Right lobe of liver (tissue), 6 donors: ENCODE data around the gene ATP1A2. TPM values are rescaled to one million over a fixed set of nuclear protein-coding genes. Genes with fewer than 3 reads are reported as not detected.

ENCODE experiments used
- ATAC-seq, 4 donors: fragments of 200-7000 bp; cut with Tn5 transposase; one replicate each; pipeline ENCODE4 v1.9.1; 2020; ENCODE audit warnings: mild to moderate bottlenecking in 4 of 4, moderate library complexity in 4 of 4
- DNase-seq, 3 donors: peaks; one replicate each; pipeline ENCODE4 v3.0.0-alpha.2; 2020
- H3K27ac ChIP-seq, 3 donors: fragments of 200-600 bp; one replicate each; pipeline ENCODE4 v1.8.0; 2022
- H3K27me3 ChIP-seq, 2 donors: fragments of 200-600 bp; one replicate each; pipeline ENCODE4 v1.8.0; 2022
- H3K36me3 ChIP-seq, 4 donors: fragments of 200-600 bp; sonication (generic) in 1 of 4; one replicate each; pipeline versions ENCODE4 v1.5.1 to v1.8.0; 2017 to 2022; ENCODE audit warnings: control low read depth in 1 of 4
- H3K4me1 ChIP-seq, 4 donors: fragments of 200-600 bp; sonication (generic) in 1 of 4; one replicate each; pipeline versions ENCODE4 v1.5.1 to v1.8.0; 2017 to 2022; ENCODE audit warnings: control low read depth in 1 of 4
- H3K4me3 ChIP-seq, 3 donors: fragments of 200-600 bp; one replicate each; pipeline ENCODE4 v1.8.0; 2022
- H3K9me3 ChIP-seq, 4 donors: fragments of 200-600 bp; sonication (generic) in 1 of 4; one replicate each; pipeline versions ENCODE4 v1.5.1 to v1.8.0; 2017 to 2022; ENCODE audit warnings: control low read depth in 1 of 4
- POLR2A ChIP-seq: fragments of 450-650 bp; IDR thresholded peaks from one replicate; pipeline ENCODE4 v1.6.1; 2017; ENCODE audit warnings: antibody characterized with exemption, mild to moderate bottlenecking
- WGBS: methylation state at CpG from one replicate; pipeline ENCODE4 v1.1.6; 2018; ENCODE audit warnings: low coverage, low lambda C conversion rate; ENCODE audit not compliant: insufficient coverage; ENCODE audit errors: missing lambda C conversion rate; 5-methylcytosine and 5-hydroxymethylcytosine counted together
- intact Hi-C, 2 donors: fragments of 100-400 bp; cut with DNase I; formaldehyde crosslinking; loops; one replicate each; pipeline versions ENCODE4 v1.11.2 to v1.14.1; 2022
- total RNA-seq, 6 experiments: library from RNA; depleted of rRNA in 2 of 6; stranded (reverse); fragments of >200 nt in 2 of 6; fragmentation: NEBNext Ultra II Directional in 3 of 6; extraction: Animal tissue kit (Norgen Biotek cat#: 25700) in 3 of 6; gene quantifications; one replicate each; pipeline versions ENCODE4 v1.1.0 to v1.2.4, GENCODE V29; 2016 to 2023
- TF ChIP-seq, protein P1 (sequence below), 4 donors: fragments of 200-600 bp in 3 of 4; fragments of 450-650 bp in 1 of 4; IDR thresholded peaks; one replicate each; pipeline versions ENCODE4 v1.5.1 to v1.8.0; 2016 to 2022; ENCODE audit warnings: antibody characterized with exemption in 4 of 4, mild to moderate bottlenecking in 2 of 4
- donor health status: DM: no; HTN: yes; CAD: no.
- donor health status: DM: no; HTN: no; CAD: no.
- donor health status: DM: no; HTN: no; CAD: no.
- donor health status: DM: no; HTN: yes; CAD: no.
- donor health status: DM: no; HTN: yes; CAD: no.

ATP1A2 gene
- total RNA-seq, 6 experiments from 2014 or later, result 0.22 to 1.7 (median 0.36) TPM

DNA sequence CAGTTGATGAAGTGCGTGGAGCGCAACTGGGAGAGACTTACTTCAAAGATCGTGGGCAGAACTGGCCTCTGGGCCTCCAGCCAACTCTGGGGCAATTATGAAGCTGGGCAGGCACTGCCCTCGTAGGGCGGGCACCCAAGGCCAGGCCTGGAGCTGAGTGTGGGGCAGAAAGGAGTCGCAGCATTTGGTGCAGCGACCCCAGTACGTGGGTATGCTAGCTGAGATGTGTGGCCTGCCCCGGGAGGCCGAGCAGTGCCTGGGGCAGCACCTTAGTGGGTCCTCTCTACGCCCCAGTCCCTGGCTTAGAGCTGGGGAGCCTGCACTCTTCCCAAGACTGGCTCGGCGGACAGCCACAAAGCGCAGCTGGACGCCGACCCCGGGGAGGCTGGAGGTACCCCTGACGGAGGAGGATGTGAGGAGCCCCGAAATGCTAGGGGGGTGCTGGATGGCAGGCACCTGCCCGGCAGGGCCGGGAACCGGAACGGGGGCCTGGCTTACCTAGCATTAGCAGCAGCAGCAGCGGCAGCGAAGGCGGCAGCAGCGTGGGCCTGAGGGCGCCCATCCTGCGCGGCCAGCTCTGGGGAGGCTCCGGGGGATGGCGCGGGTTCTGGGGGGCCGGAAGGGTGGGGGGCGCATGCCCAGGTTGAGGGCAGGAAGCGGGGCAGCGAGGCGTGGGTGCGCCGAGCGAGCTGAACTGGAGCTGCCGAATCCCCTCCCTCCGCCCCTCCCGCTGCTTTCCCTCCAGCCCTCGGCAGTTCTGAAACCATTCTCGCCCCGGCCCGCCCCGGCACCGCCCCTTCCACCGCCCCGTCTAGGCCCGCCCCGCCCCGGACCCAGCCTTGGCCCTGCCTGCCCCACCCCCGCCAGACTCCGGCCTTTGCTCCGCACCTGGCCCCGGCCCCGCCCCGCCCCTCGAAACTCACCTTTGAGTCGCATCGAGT lies 17.4 kb upstream of the ATP1A2 start, which contains the start of gene IGSF8:
IGSF8 (minus strand) TSS at position 709 of the 941 bp plus-strand sequence; CDS start at position 562, 147 bp downstream.
- TF ChIP-seq, protein P1, sequence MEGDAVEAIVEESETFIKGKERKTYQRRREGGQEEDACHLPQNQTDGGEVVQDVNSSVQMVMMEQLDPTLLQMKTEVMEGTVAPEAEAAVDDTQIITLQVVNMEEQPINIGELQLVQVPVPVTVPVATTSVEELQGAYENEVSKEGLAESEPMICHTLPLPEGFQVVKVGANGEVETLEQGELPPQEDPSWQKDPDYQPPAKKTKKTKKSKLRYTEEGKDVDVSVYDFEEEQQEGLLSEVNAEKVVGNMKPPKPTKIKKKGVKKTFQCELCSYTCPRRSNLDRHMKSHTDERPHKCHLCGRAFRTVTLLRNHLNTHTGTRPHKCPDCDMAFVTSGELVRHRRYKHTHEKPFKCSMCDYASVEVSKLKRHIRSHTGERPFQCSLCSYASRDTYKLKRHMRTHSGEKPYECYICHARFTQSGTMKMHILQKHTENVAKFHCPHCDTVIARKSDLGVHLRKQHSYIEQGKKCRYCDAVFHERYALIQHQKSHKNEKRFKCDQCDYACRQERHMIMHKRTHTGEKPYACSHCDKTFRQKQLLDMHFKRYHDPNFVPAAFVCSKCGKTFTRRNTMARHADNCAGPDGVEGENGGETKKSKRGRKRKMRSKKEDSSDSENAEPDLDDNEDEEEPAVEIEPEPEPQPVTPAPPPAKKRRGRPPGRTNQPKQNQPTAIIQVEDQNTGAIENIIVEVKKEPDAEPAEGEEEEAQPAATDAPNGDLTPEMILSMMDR (IDR thresholded peaks at IDR 0.05), result no peak
- peak; percentile 47 for TF ChIP-seq POLR2A
- DNase-seq, result peak; percentile 94 to 95 (median 94)

DNA sequence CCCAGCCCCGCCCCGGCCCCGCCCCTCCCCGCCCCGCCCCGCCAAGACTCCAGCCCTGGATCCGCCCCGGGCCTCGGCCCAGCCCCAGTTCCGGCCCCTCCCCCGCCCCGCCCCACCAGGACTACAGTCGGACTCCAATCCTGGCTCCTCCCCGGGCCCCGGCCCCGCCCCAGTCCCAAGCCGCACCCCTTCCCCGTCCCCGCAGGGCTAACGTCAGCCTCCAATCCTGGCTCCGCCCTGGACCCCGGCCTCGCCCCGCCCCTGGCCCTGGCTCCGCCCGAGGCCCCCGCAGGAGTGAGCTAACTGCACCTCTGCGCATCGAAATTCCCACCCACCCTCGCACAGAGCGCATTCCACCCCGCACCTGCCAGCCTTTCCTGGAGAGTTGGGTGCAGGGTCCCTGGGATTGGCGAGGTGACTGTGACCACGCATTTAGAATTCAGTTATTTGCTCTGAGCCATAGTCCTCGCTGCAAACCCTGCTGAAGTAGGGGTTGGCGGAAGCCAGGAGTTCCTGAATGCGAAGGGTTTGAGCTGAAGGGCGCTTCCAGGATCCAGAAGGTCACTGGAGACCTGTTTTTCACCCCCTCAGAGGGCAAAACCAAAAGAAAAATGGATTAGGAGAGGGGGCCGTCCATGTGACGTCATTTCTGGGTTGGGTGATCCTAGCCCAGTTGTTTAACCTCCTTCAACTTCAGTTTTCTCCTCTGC lies 16.6 kb upstream of the ATP1A2 start:
- Histone ChIP-seq H3K9me3 (no peaks in the 10 kb centered on the region), H3K27ac (peak overlapping the region; percentile 65 to 88 (median 78)), H3K27me3 (no peaks in the 10 kb centered on the region), H3K4me3 (peak overlapping the region; percentile 24 to 52 (median 44)), H3K36me3 (no peaks in the 10 kb centered on the region), H3K4me1 (peaks cover 0 to 57% (median 20%) of the 10 kb centered on the region in 4 donors)
- peak; percentile 57 for TF ChIP-seq POLR2A
- TF ChIP-seq, protein P1 (IDR thresholded peaks at IDR 0.05), result no peak
- 4% methylated on average over 27 of the region's 40 CpGs for WGBS
- peak; percentile 75 to 88 (median 80) for ATAC-seq
- peak; percentile 99 for DNase-seq
- intact Hi-C loops, result no loop called here

More for the DNA sequence above, 17.4 kb upstream of the ATP1A2 start, which contains the start of gene IGSF8:
- Histone ChIP-seq H3K9me3 (no peaks in the 10 kb centered on the region), H3K27me3 (no peaks in the 10 kb centered on the region), H3K36me3 (no peaks in the 10 kb centered on the region), H3K4me1 (peaks cover 0 to 65% (median 27%) of the 10 kb centered on the region in 4 donors), H3K27ac (peak within 1 kb of the TSS; percentile 66 to 88 (median 78)), H3K4me3 (peak within 1 kb of the TSS; percentile 72 to 81 (median 74))
- peak; percentile 64 to 79 (median 73) for ATAC-seq
- intact Hi-C loops, result no loop called here
- WGBS, result 4% methylated on average over 19 of the region's 64 CpGs

DNA sequence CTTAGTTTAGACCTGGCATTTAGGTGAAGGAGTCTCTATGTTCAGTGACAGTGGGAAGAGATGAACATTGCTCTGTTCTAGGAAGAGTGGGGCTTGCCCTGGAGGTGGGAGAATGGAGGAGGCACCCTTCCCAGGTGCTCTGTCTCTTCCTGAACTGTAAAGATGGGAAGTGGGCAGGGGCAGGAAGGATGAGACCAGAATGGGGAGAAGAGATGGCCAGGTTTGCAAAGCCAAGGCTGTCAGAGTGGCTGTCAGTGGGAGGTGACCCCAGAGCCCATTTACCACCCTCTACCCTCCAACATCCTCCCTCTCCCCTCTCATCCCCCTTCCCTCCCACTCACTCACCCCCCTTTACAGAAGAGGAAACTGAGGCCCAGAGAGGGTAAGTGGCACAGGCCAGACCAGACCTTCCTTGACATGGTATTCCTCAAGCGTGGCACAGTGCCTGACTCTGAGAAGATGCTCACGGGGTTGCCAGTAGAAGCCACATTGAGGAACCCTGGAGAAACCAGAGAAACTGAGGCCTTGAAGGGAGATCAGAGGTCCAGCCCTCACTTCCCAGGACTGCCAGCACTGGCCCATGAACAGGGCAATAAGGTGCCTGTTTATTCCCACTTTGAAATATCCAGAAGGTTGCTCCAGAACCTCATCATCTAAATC lies 15.7 kb upstream of the ATP1A2 start:
- Histone ChIP-seq H3K36me3 (no peaks in the 10 kb centered on the region), H3K4me3 (no peak overlapping the region), H3K4me1 (peaks cover 0 to 50% (median 16%) of the 10 kb centered on the region in 4 donors), H3K9me3 (no peaks in the 10 kb centered on the region), H3K27me3 (no peaks in the 10 kb centered on the region), H3K27ac (peak overlapping the region in 2 of 3 donors; percentile 65 to 88)
- DNase-seq (no peak), ATAC-seq (no peak)
- 83% methylated on average over 1 of the region's 2 CpGs for WGBS
- intact Hi-C loops, result loop anchor here (10.0 kb wide), 1 partner anchor 275 kb away; no protein-coding TSS in a partner anchor
- TF ChIP-seq, protein P1 (IDR thresholded peaks at IDR 0.05), result no peak
- TF ChIP-seq POLR2A, result no peak
